GM19438 (cell line): Measurements from ENCODE around the gene MADCAM1.
"Not testable (repeated sequence)": the region's sequence is repeated elsewhere in the genome, so short reads cannot be mapped to it uniquely, and the experiment has no call there.

ENCODE experiments used
- ATAC-seq: cut with Tn5 transposase; IDR thresholded peaks from one replicate; pipeline ENCODE4 v1.9.1; 2021; ENCODE audit warnings: low read depth; ENCODE audit not compliant: unreplicated experiment

Gene MADCAM1

DNA sequence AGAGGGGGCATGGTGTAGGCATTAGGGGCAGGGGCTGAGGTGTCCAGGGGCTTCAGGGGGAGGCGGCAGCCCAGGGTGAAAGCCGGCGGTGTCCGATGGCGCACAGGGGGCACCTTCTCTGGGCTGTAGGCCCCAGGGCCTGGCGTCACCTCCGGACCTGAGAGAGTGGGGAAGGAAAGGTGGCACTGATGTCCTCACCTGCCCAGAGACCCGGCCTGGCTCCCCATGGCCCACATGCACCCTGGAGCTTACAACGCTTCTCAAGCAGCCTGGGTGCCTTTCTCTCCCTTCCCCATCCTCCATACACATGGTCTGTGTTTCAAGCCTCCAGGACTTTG is 32.1 kb upstream of the MADCAM1 start:
- ATAC-seq, result no peak

DNA sequence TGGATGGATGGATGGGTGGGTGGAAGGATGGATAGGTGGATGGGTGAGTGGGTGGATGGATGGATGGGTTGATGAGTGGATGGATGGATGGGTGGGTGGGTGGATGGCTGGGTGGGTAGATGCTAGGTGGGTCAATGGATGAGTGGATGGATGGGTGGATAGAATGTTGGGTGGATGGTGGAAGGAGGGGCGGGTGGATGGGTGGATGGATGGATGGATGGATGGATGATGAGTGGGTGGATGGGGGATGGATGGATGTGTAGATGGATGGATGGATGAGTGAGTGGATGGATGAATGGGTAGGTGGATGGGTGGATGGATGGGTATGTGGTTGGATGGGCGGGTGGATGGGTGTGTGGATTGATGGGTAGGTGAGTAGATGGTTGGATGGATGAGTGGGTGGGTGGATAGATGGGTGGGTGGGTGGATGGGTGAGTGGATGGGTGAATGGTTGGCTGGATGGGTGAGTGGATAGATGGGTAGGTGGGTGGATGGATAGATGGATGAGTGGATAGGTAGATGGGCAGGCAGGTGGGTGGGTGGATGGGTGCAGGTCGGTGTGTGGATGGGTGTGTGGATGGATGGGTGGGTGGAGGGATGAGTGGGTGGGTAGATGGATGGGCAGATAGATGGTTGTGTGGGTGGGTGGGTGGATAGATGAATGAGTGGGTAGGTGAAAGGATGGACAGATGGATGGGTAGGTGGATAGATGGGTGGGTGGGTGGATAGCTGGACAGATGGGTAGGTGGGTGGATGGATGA is 31.1 kb upstream of the MADCAM1 start:
- ATAC-seq, result no peak

DNA sequence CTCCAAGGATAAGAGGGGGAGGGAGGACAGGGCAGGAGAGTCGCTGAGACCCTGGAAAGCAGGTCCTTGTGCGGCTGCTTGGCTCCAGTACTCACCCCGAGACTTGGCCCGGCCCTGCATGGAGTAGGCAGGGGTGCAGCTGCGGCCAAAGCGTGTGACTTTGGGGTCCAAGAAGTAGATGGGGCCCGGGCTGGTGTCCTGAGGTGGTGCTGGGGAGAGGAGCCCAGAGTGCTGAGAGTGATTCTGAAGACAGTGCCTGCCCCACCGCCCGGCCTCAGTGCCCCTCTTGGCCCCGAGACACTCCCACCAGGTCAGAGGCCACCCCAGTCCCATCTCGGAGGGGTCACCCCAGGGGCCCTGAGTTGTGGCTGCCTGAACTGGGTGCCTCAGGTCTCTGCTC is 28.7 kb upstream of the MADCAM1 start:
- ATAC-seq, result no peak

DNA sequence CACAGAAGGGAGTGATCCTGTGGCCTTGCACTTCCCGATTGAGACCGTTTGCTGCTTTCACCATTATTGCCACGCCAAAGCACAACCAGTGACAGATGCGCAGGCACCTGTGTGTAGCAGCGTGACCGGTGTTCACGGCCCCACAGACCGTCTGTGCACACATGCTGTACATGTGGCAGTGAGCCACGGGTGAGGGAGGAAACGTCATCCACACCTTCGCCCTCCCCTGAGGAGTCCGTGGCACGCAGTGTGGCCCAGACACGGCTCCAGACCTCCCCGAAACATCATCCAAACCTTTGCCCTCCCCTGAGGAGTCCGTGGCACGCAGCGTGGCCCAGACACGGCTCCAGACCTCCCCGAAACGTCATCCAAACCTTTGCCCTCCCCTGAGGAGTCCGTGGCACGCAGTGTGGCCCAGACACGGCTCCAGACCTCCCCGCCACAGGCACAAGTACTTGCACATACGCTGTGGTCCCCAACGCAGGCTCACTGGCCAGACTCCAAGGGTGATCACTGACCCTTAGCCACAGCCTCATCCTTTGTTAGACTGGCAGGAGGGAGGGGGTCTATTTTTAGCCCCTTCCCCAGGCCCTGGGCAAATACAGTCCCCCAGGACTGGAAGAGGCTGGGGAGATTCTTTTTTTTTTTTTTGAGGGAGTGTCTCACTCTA is 27.6 kb upstream of the MADCAM1 start:
- no peak for ATAC-seq

DNA sequence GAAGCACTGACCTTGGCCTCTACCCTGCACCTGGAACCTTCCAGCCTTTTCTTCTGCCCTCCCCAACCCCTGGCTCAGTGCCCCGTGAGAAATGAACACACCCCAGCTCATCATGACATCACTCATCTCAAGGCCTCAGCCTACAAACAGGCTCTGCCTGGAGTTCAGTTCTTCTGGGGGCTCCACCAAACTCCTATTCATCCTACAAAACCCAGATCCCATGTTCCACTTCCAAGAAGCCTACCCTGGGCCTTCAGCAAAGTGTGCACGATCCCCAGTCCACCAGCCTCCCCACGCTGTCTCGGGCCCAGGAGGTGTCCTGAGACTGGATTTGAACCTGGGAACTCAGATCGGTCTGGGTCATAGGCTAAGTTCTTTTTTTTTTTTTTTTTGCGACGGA is 26.5 kb upstream of the MADCAM1 start:
- no peak for ATAC-seq

DNA sequence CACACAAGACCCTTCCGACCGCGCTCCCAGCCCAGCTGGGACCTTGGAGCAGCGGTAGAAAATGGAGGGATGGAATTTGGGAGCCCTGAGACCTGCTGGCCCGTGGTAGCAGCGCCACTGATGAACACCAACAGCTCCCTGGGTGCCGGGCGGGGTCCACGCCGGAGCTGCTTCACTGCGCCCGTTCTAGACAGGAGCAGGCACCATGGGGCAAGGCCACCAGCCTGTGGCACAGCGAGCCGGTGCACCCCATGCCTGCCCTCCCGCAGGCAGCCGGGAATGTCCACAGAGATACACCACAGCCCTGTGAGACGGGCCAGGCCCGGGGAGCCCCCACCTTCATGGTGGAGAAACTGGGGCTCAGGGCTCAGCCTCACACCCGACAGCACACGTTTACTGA is 25.6 kb upstream of the MADCAM1 start:
- ATAC-seq, result no peak

DNA sequence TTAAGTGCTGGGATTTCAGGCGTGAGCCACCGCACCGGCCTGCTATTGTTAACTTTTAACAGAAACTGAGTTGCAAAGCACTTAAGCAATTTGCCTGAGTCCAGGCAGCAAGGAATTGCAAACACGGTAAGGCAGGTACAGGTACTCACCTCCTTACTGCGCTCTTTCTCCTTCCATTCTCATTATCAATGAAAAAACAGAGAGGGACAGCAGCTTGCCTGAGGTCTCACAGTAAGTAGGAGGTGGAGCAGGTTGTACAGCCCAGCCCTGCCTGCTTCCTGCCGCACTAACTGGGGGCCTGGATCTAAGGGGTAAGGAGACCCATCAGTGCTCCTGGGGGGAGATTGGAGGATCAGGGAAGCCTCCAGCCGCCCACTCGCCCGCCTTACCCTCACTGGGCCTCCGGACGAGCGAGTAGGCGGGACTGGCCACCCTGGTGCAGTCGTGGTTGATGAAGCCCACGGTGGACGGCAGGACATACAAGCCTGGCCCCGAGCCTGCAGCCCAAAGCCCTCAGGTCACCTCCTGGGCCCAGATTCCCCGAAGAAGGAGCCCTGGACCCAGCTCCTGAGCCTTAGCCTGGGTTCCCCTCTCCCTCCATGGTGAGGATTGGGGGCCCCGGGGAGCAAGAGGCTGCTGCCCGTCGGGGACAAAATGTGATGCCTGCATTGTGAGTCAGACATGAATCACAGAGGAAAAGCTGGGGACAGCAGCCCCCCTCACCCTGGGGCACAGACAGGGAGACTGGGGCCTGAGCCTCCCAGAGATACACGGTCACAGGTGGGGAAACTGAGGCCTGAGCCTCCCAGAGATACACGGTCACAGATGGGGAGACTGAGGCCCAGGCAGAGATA is 24.1 kb upstream of the MADCAM1 start:
- no peak for ATAC-seq

DNA sequence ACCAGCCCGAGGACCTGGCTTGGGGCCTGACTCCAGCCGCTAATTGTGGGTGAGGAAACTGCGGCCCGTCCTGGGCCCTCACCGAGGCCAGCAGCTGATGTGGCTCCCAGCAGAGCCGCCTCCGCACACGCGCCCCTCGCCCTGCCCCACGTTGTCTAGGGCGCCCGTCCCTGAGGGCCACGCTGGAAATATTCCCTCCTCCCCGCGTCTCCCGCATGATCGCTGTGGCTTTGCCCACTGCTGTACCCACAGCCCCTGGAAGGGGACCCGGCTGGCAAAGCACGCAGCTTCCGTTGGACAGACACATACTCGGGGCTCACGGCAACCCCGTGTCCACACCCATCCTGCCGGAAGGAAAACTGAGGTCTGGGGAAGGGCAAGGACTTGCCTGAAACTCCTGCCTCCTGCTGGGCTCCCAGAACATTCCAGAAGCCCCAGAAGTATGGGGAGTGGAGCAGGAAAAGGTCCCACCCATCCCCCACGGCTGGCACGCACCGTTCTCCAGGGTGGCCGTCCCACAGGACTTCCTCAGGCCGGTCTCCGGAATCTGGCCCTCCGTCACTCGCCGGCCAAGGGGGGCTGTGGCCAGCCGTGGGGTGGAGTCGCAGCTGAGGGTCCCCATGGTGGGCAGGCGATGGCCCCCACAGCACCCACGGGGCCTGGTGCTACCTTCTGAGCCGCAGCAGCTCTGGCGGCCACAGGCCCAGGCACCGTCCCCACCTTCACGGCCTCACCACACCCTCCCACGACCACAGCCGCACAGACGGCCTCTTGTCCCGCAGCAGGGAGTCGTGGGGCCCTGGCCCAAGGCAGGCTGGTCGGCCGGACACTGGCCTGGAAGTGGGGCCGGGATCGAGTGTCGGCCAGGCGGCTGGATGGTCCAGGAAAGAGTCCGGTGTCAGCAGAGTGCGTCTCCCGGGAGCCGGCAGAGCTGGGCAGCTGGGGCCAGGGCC is 21.9 kb upstream of the MADCAM1 start:
- no peak for ATAC-seq

DNA sequence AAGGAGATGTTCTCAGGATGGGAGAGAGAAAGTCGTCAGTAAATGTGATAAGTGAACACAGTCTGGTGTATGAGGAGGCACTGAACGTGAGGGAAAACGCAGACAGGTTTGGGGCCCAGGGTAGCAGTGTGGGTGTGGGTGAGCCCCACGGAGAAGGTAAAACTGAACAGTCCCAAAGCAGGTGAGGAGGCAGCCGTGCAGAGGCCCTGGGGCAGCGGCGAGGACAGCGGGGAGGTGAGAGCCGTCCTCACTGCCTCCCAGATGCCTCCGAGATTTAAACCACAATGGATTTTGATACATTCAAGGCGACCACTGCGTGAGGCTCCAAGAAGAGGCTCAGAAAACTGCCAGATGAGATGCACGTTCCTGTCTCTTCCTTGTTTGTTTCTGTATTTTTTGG is 20.9 kb upstream of the MADCAM1 start:
- ATAC-seq, result no peak

DNA sequence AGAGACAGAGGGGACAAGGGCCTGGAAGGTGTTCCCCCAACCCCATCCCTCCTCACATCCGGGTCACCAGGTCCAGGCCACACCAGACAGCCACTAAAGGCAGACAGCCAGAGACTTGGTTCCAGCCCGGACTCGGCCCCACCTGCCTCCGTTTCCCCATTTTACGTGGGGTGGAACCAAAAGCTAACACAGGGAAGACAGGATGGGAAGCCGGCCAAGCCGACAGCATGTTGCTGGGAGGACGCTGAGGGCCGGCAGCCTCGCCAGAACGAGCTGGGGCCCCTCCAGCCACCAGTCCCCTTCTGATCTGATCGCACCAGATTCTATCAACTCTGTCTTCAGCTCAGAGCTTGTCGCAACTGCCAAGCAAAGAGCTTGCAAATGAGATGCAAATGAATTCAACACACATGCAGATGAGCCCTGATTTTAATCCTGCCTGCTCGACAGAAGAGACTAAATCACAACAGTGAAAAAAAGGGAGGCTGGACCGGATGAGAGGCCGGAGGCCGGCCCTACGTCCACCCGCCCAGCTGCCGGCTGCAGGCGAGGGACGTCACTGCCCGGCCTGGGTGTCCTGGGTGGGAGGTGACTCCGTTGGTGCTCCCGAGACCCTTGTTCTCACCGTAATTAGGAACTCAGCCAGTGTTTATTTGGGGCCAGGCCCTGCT is 17.9 kb upstream of the MADCAM1 start:
- ATAC-seq, result no peak

DNA sequence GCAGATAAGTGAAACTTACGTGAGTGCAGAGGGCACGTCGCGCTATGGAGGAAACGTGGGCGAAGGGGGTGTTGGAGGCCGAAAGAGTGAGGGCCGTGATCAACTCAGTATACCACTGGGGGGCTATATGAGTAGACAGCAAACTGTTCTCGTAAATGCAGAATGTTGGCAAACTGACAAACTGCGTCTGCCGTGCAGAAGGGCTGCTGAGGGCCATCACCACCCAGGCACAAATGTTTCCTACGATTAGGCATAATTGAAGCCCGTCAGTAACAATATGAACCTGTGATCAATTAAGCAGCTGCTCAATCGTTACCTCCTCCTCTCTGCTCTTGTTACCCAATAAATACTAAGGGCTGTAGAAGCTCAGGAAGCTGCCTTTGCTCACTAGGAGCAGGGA is 17.3 kb upstream of the MADCAM1 start:
- ATAC-seq, result no peak

DNA sequence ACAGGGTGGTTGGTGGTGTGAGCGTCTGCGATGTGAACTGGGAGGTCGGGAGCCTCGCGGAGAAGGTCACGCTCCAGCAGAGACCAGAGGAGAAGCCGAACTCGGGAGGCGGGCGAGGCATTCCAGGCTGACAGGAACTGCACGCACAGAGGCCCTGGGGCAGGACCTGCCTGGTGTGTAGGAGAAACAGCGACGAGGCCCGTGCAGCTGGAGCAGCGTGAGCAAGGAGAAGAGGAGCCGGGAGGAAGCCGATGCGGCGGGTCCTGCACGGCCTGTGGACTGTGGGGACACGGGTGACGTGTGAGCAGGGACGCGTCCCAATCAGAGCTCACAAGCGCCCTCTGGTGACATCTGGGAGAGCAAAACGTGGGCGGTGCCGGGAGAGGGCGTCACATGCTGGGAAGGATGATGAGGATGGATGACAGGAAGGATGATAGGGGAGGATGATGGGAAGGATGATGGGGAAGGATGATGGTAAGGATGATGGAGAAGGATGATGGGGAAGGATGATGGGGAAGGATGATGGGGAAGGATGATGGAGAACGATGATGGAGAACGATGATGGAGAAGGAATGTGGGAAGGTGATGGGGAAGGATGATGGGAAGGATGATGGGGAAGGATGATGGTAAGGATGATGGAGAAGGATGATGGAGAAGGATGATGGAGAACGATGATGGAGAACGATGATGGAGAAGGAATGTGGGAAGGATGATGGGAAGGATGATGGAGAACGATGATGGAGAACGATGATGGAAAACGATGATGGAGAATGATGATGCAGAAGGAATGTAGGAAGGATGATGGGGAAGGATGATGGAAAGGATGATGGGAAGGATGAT is 16.1 kb upstream of the MADCAM1 start:
- no peak for ATAC-seq

DNA sequence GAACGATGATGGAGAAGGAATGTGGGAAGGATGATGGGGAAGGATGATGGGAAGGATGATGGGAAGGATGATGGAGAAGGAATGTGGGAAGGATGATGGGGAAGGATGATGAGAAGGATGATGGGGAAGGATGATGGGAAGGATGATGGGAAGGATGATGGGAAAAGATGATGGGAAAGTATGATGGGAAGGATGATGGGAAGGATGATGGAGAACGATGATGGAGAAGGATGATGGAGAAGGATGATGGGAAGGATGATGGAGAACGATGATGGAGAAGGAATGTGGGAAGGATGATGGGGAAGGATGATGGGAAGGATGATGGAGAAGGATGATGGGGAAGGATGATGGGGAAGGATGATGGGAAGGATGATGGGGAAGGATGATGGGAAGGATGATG is 15.2 kb upstream of the MADCAM1 start:
- not testable (repeated sequence) for ATAC-seq

DNA sequence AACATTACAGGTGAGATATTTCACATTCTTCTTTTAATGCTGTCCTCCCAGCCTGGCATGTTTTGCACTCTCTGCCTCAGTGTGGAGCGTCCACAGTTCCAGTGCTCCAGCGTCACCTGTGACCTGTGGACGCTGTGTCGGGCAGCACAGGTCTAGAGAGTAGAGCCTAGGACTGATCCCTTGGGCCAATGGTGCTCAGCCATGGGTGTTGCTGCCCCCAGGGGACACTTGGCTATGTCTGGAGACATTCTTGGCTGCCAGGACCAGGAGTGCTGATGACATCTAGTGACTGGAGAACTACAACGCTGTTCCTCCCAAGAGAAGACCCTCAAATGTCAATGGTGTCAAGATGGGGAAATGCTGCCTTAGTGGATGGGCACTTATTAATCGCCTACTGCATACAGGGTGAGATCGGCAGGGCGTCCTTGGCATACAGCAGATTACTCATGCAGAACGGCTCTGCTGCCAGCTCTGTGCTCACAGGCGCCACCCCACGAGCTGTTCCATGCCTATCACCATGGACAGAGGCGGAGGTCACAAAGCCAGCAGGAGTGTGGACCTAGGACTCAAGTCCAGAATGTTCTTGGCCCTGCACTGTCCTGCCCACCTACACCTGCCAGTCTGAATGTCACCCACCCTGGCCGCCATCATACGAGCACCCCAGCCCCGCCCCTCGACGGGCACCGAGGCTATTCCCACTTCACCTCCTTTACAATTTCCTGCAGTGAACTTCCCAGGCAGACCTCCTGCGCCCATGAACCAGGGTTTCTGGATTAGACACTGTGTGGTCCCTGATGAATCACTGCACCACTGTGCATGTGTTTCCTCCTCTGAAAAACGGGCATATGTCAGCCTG is 13.9 kb upstream of the MADCAM1 start:
- no peak for ATAC-seq

DNA sequence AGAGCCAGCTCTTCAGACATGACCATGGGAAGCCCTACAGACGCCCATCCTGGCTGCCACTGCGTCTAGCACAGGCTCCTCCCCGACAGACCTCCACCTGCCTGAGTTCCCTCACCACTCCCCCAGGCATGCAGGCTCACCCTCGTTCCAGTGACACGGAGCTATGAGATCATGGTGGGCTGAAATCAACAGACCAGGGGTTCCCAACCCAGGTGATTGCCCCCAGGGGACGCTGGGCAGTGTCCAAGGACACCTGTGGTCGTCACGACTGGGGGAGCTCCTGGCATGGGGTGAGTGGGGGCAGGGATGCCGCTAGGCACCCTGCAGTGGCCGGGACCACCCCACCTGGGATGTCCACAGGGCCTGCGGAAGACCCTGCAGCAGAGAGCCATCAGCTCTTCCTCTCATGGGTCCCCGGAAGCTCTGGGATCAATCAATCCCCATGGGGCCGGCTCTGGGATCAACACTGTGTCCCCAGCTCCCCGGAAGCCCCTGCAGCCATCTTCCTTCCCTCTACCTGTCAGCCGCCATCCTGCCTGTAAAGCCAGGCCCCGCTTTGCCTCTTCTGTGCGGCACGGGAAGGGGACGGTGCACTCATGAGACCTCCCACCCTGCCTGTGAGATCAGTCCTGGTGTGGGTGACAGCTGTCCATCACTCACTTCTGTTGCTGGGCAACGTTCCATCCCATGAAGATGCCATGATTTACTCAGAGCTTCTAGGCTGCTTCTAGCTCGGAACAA is 12.8 kb upstream of the MADCAM1 start:
- ATAC-seq, result no peak

DNA sequence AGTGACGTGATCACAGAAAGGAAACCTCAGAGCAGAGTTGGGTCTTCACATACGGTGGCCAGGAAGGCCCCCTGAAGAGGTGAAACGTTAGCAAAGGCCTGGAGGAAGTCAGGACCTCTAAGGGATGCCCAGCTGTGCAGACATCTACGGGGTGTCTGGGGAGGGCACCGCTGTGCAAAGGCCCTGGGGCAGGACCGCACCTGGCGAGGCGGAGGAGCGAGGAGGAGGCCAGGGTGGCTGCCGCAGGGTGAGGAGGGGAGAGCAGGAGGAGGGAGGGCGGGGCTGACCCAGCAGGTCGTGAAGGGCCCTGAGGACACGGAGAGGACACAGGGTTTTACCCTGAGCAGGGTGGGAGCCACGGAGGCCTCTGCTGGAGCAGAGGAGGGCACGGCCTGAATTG is 11.8 kb upstream of the MADCAM1 start:
- ATAC-seq, result no peak

DNA sequence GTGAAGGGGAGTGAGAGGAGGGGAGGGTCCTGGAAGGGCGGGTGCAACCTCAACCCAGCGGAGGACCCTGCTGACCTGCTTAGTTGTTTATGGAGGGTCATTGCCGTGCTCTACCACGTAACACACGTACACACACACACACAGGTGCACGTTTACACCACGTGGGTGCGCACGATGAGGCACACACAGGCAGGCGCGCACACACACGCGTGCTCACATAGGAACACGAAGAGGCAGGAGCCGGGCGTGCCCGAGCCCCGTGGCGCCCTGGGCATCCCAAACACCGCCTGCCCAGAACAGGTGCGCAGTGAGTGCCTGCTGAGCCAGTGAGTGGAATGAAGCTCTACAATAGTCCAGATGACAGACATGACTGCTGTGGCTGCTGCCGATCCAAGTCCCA is 11.2 kb upstream of the MADCAM1 start:
- ATAC-seq, result no peak
